PFSK-1 (cell line): ENCODE results near the gene GRID1.

Experiments
- POLR2AphosphoS5 ChIP-seq: IDR thresholded peaks from 2 replicates; pipeline ENCODE4 v1.6.1; 2012; ENCODE audit warnings: low read depth, mild to moderate bottlenecking, control low read depth, low read length, moderate library complexity
- TF ChIP-seq, protein P1 (sequence below), 2 experiments: IDR thresholded peaks; 2 replicates each; pipeline versions ENCODE4 v1.6.1 to v1.8.0; 2011 to 2012; ENCODE audit warnings: low read depth in 2 of 2, low read length in 2 of 2, control low read depth in 1 of 2, inconsistent platforms in 1 of 2, mild to moderate bottlenecking in 1 of 2, moderate library complexity in 1 of 2; ENCODE audit not compliant: insufficient read depth in 1 of 2

DNA sequence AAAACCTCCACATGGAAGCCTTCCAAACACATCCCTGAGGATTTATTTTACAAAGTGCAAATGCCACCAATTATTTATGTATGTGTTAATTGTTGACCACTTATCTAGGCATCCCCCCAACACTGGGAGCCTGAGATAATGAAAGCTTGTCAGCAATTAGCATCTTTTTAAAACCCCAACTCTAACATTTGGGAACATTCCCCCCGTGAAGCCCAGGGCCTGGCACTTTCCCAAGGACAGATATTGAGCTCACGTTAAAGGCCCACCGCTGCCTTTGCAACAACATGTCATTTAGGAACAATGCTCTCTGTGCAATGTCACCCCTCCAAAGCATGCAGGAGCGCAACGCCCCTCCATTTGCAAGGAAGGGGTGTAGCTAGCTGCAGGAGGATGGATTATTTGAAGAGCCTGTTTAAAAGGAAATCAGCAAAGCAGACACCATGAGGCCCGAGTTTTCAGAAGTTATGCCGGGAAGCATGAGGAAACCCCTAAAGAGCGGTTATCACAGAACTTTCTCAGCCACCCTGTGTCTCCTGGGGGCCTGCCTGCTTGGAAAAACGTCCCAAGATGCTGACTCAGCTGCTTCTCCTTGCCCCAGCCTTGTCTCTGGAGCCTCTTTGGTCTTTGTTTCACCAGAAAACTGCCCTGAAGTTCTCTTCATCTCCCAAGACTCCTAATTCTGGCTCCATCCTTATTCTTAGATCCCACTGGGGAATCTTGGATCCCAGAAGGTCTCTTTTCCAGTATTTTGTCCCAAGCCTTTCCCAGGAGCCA lies 444.1 kb downstream of the GRID1 start:
- no peak for TF ChIP-seq POLR2AphosphoS5
- TF ChIP-seq, protein P1, sequence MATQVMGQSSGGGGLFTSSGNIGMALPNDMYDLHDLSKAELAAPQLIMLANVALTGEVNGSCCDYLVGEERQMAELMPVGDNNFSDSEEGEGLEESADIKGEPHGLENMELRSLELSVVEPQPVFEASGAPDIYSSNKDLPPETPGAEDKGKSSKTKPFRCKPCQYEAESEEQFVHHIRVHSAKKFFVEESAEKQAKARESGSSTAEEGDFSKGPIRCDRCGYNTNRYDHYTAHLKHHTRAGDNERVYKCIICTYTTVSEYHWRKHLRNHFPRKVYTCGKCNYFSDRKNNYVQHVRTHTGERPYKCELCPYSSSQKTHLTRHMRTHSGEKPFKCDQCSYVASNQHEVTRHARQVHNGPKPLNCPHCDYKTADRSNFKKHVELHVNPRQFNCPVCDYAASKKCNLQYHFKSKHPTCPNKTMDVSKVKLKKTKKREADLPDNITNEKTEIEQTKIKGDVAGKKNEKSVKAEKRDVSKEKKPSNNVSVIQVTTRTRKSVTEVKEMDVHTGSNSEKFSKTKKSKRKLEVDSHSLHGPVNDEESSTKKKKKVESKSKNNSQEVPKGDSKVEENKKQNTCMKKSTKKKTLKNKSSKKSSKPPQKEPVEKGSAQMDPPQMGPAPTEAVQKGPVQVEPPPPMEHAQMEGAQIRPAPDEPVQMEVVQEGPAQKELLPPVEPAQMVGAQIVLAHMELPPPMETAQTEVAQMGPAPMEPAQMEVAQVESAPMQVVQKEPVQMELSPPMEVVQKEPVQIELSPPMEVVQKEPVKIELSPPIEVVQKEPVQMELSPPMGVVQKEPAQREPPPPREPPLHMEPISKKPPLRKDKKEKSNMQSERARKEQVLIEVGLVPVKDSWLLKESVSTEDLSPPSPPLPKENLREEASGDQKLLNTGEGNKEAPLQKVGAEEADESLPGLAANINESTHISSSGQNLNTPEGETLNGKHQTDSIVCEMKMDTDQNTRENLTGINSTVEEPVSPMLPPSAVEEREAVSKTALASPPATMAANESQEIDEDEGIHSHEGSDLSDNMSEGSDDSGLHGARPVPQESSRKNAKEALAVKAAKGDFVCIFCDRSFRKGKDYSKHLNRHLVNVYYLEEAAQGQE (IDR thresholded peaks at IDR 0.05; ENCODE audit: insufficient read depth in 1 of 2, low read depth in 2 of 2, low read length in 2 of 2), result no peak
